A549 (cell line): ENCODE data around the gene PPIP5K1. TPM values are rescaled to one million over a fixed set of nuclear protein-coding genes. Genes with fewer than 3 reads are reported as not detected.

Experiments
- ATAC-seq, 2 experiments: fragments of 200-7000 bp in 1 of 2; fragments of >200 bp in 1 of 2; cut with Nextera tagmentation in 1 of 2; cut with Tn5 transposase in 1 of 2; 3 replicates each; pipeline versions ENCODE4 v1.8.0 to v1.9.1; 2018 to 2020; ENCODE audit warnings: mild to moderate bottlenecking in 1 of 2, moderate library complexity in 1 of 2
- CTCF ChIA-PET: fragments of 300-600 bp; sonication (Branson Sonifier 250); formaldehyde crosslinking; extraction: SDS; loops from one replicate; lab custom pipeline; 2021; ENCODE audit warnings: antibody characterized with exemption, inconsistent platforms; lab: Yijun Ruan, JAX
- POLR2A ChIA-PET: fragments of 350-600 bp; formaldehyde crosslinking; extraction: SDS; loops from one replicate; lab custom pipeline; 2021; ENCODE audit warnings: antibody characterized with exemption, inconsistent platforms; lab: Yijun Ruan, JAX
- DNase-seq, 2 experiments: peaks; one replicate each; pipeline versions ENCODE4 v3.0.0 to v3.0.0-alpha.2; 2011 to 2016; ENCODE audit warnings: low read depth in 1 of 2, low spot score in 1 of 2
- FAIRE-seq: peaks from 2 replicates; lab custom pipeline; 2011; peaks lifted over from hg19 to GRCh38; lab: Jason Lieb, UNC
- H3K27ac ChIP-seq, 2 experiments: fragments of >200 bp; sonication (Bioruptor Twin); formaldehyde crosslinking; 3 replicates each; pipeline ENCODE4 v1.5.1; 2016 to 2017
- H3K4me1 ChIP-seq: fragments of >200 bp; sonication (Bioruptor Twin); formaldehyde crosslinking; 3 replicates; pipeline ENCODE4 v1.6.1; 2016
- H3K4me2 ChIP-seq: fragments of >200 bp; sonication (Bioruptor Twin); formaldehyde crosslinking; 3 replicates; pipeline ENCODE4 v1.6.1; 2016
- H3K4me3 ChIP-seq: fragments of >200 bp; sonication (Bioruptor Twin); formaldehyde crosslinking; 3 replicates; pipeline ENCODE4 v1.5.1; 2016
- H3K9me3 ChIP-seq: fragments of >200 bp; sonication (Bioruptor Twin); formaldehyde crosslinking; 3 replicates; pipeline ENCODE4 v1.6.1; 2016
- CEBPB ChIP-seq, 2 experiments: fragments of >200 bp in 1 of 2; sonication (Bioruptor Twin) in 1 of 2; formaldehyde crosslinking in 1 of 2; IDR thresholded peaks; 2 replicates each; pipeline ENCODE4 v1.6.1; 2012 to 2016
- CHD2 ChIP-seq: fragments of 150-350 bp; IDR thresholded peaks from 2 replicates; pipeline ENCODE4 v1.6.1; 2014; ENCODE audit warnings: low read length; ENCODE audit not compliant: partially characterized antibody
- CTCF ChIP-seq: fragments of >200 bp; sonication (Bioruptor Twin); formaldehyde crosslinking; IDR thresholded peaks from 3 replicates; pipeline ENCODE4 v1.5.1; 2016
- EHF ChIP-seq: fragments of 250-450 bp; sonication (Bioruptor Pico); IDR thresholded peaks from 2 replicates; pipeline ENCODE4 v1.5.0; 2020; ENCODE audit warnings: mild to moderate bottlenecking
- ELK1 ChIP-seq: fragments of 150-350 bp; IDR thresholded peaks from 2 replicates; pipeline ENCODE4 v1.6.1; 2014; ENCODE audit warnings: low read depth, mild to moderate bottlenecking, low read length
- EP300 ChIP-seq, 2 experiments: fragments of >200 bp; sonication (Bioruptor Twin); formaldehyde crosslinking; IDR thresholded peaks; 2 replicates in 1 of 2; 3 replicates in 1 of 2; pipeline ENCODE4 v1.6.1; 2016 to 2017
- ESRRA ChIP-seq: fragments of 150-350 bp; IDR thresholded peaks from 2 replicates; pipeline ENCODE4 v1.6.1; 2014; ENCODE audit warnings: mild to moderate bottlenecking, low read length, borderline replicate concordance
- FOSL2 ChIP-seq, 2 experiments: fragments of 450-650 bp in 1 of 2; fragments of >200 bp in 1 of 2; sonication (Bioruptor Twin) in 1 of 2; formaldehyde crosslinking; IDR thresholded peaks; 2 replicates each; pipeline versions ENCODE4 v1.5.0 to v1.6.1; 2016 to 2020; ENCODE audit warnings: mild to moderate bottlenecking in 1 of 2, moderate library complexity in 1 of 2
- FOXS1 ChIP-seq: fragments of 250-450 bp; sonication (Bioruptor Pico); IDR thresholded peaks from 2 replicates; pipeline ENCODE4 v1.5.0; 2020; ENCODE audit warnings: mild to moderate bottlenecking, moderate library complexity
- HOXA7 ChIP-seq: fragments of 250-450 bp; sonication (Bioruptor Pico); IDR thresholded peaks from 2 replicates; pipeline ENCODE4 v1.5.0; 2020; ENCODE audit warnings: mild to moderate bottlenecking, moderate library complexity
- HOXB13 ChIP-seq: fragments of 250-450 bp; sonication (Bioruptor Pico); IDR thresholded peaks from 2 replicates; pipeline ENCODE4 v1.5.0; 2020; ENCODE audit warnings: low read depth, mild to moderate bottlenecking, moderate library complexity
- KDM1A ChIP-seq: fragments of 200-600 bp; sonication (generic); IDR thresholded peaks from 2 replicates; pipeline ENCODE4 v1.6.1; 2016; ENCODE audit warnings: low read depth, mild to moderate bottlenecking
- KDM5A ChIP-seq: fragments of 200-600 bp; sonication (generic); IDR thresholded peaks from 2 replicates; pipeline ENCODE4 v1.6.1; 2016; ENCODE audit warnings: antibody characterized with exemption, mild to moderate bottlenecking
- MYC ChIP-seq: IDR thresholded peaks from 2 replicates; pipeline ENCODE4 v1.6.1; 2012; ENCODE audit warnings: mild to moderate bottlenecking, inconsistent platforms, low read length, improper control_type of control experiment, borderline replicate concordance
- NPAS2 ChIP-seq: fragments of 250-450 bp; sonication (Bioruptor Pico); IDR thresholded peaks from 2 replicates; pipeline ENCODE4 v1.8.0; 2022; ENCODE audit warnings: mild to moderate bottlenecking, moderate library complexity, borderline replicate concordance
- PHF8 ChIP-seq: fragments of 200-600 bp; sonication (generic); IDR thresholded peaks from 2 replicates; pipeline ENCODE4 v1.6.1; 2016; ENCODE audit warnings: low read depth, mild to moderate bottlenecking, antibody characterized with exemption, moderate library complexity, borderline replicate concordance
- POLR2A ChIP-seq: IDR thresholded peaks from 2 replicates; pipeline ENCODE4 v1.6.1; 2012; ENCODE audit warnings: mild to moderate bottlenecking, low read length
- RARB ChIP-seq: fragments of 250-450 bp; sonication (Bioruptor Pico); IDR thresholded peaks from 2 replicates; pipeline ENCODE4 v1.8.0; 2021; ENCODE audit warnings: mild to moderate bottlenecking, moderate library complexity
- RFX5 ChIP-seq: fragments of 450-650 bp; IDR thresholded peaks from 2 replicates; pipeline ENCODE4 v1.7.1; 2014; ENCODE audit warnings: antibody characterized with exemption, mild to moderate bottlenecking, moderate library complexity
- SMC3 ChIP-seq: fragments of >200 bp; sonication (Bioruptor Twin); formaldehyde crosslinking; IDR thresholded peaks from 3 replicates; pipeline ENCODE4 v1.6.1; 2018; ENCODE audit warnings: inconsistent platforms
- TFCP2L1 ChIP-seq: fragments of 250-450 bp; sonication (Bioruptor Pico); IDR thresholded peaks from 2 replicates; pipeline ENCODE4 v1.5.0; 2021; ENCODE audit warnings: mild to moderate bottlenecking
- TP53 ChIP-seq: fragments of 250-450 bp; sonication (Bioruptor Pico); IDR thresholded peaks from 2 replicates; pipeline ENCODE4 v1.5.0; 2021; ENCODE audit warnings: mild to moderate bottlenecking, moderate library complexity
- ZC3H11A ChIP-seq: fragments of 450-650 bp; IDR thresholded peaks from 2 replicates; pipeline ENCODE4 v1.6.1; 2014; ENCODE audit warnings: antibody characterized with exemption, mild to moderate bottlenecking
- ZSCAN20 ChIP-seq: fragments of 250-450 bp; sonication (Bioruptor Pico); IDR thresholded peaks from 2 replicates; pipeline ENCODE4 v1.8.0; 2022; ENCODE audit warnings: mild to moderate bottlenecking, moderate library complexity
- WGBS: methylation state at CpG from one replicate; pipeline ENCODE4 v1.1.6; 2017; ENCODE audit errors: missing lambda C conversion rate; 5-methylcytosine and 5-hydroxymethylcytosine counted together
- polyA plus RNA-seq, 4 experiments: library from polyadenylated mRNA; depleted of rRNA in 3 of 4; stranded (reverse); fragments of >200 nt; fragmentation: RNase III in 1 of 4; extraction: RNeasy Plus Mini Kit Qiagen cat#74134 plus additional on column Dnase treatment in 1 of 4; gene quantifications; 2 replicates in 3 of 4; 3 replicates in 1 of 4; pipeline ENCODE4 v1.2.3, GENCODE V29; 2011 to 2017

The PPIP5K1 gene
- polyA plus RNA-seq, 2 of the 4 experiments (the other 2 are of a cell fraction): 9.3 to 19.2 TPM

GRCh38 chr15:43505738-43506137 lies 84.3 kb downstream of the PPIP5K1 start:
- 89% methylated on average over 1 of the region's 1 CpG for WGBS
- no peak overlapping the region for H3K4me3 ChIP-seq
- no peak overlapping the region for H3K27ac ChIP-seq
- peaks cover 10% of the 10 kb centered on the region for H3K4me1 ChIP-seq
- H3K9me3 ChIP-seq: no peaks in the 10 kb centered on the region
- no peak overlapping the region for H3K4me2 ChIP-seq
- DNase-seq: no peak
- TF ChIP-seq RFX5 (no peak), PHF8 (no peak), CTCF (no peak), CHD2 (no peak), HOXB13 (CRISPR knock-in tag) (no peak), HOXA7 (no peak), MYC (no peak), SMC3 (no peak), EP300 (IDR thresholded peaks at IDR 0.05) (no peak), KDM1A (no peak)
- POLR2A ChIA-PET: no interaction called here
- no peak for ATAC-seq
- CTCF ChIA-PET: interaction anchor here (1.1 to 3.2 kb wide), 3 partner anchors 9 to 65 kb away, joined by 3 to 9 read pairs (median 4); no protein-coding TSS in a partner anchor
- no peak for FAIRE-seq

- H3K4me3 ChIP-seq: no peak overlapping the region
- WGBS: 63% methylated on average over 1 of the region's 1 CpG
- no peak overlapping the region for H3K4me2 ChIP-seq
- H3K27ac ChIP-seq: no peak overlapping the region
- DNase-seq (no peak), FAIRE-seq (no peak), ATAC-seq (no peak)
- no peaks in the 10 kb centered on the region for H3K4me1 ChIP-seq
- no peaks in the 10 kb centered on the region for H3K9me3 ChIP-seq
- POLR2A ChIA-PET: no interaction called here
- CTCF ChIA-PET: no interaction called here
- TF ChIP-seq KDM5A: no peak
- TF ChIP-seq FOXS1 (CRISPR knock-in tag): no peak
- no peak for TF ChIP-seq ZSCAN20 (CRISPR knock-in tag)
Measured at GRCh38 chr15:43499635-43500034, 90.4 kb downstream of the PPIP5K1 start.

- ATAC-seq: peak in 1 of 2 experiments; percentile 37; a peak in 1 of 6 replicates
- Histone ChIP-seq H3K4me3 (no peak overlapping the region), H3K4me2 (no peak overlapping the region), H3K27ac (no peak overlapping the region)
- no peak for FAIRE-seq
- POLR2A ChIA-PET: no interaction called here
- no peak for DNase-seq
- 66% methylated on average over 3 of the region's 3 CpGs for WGBS
- TF ChIP-seq CHD2 (no peak), EHF (CRISPR knock-in tag) (no peak), TFCP2L1 (CRISPR knock-in tag) (no peak), ELK1 (no peak), HOXB13 (CRISPR knock-in tag) (no peak), ZC3H11A (no peak), RARB (CRISPR knock-in tag) (no peak), POLR2A (no peak), FOSL2 (IDR thresholded peaks at IDR 0.05) (no peak), FOSL2 (CRISPR knock-in tag; IDR thresholded peaks at IDR 0.05) (no peak), CEBPB (IDR thresholded peaks at IDR 0.05) (no peak), TP53 (CRISPR knock-in tag) (no peak), ESRRA (no peak), NPAS2 (no peak)
- TF ChIP-seq, all 56 proteins: peak for 0
- Histone ChIP-seq H3K9me3 (no peaks in the 10 kb centered on the region), H3K4me1 (no peaks in the 10 kb centered on the region)
- CTCF ChIA-PET: no interaction called here
Measured at GRCh38 chr15:43498990-43499389, 91.0 kb downstream of the PPIP5K1 start.
